Measurements from ENCODE around the gene SYTL1.
"Not testable (repeated sequence)": the region's sequence is repeated elsewhere in the genome, so short reads cannot be mapped to it uniquely, and the experiment has no call there.

Gene SYTL1

GRCh38 chr1:27365372-27366112 is 23.7 kb downstream of the SYTL1 start:
- DNase-seq: peak; percentile 67

- DNase-seq: peak; percentile 42
These were observed 24.2 kb downstream of the SYTL1 start for GRCh38 chr1:27366113-27366410.

GRCh38 chr1:27366411-27367159 is 24.8 kb downstream of the SYTL1 start, which contains the start of gene MAP3K6:
MAP3K6 (minus strand) TSS chr1:27366961; CDS start chr1:27366597, 364 bp downstream.
- DNase-seq: no peak

GRCh38 chr1:27367160-27367650 is 25.4 kb downstream of the SYTL1 start:
- DNase-seq: no peak

GRCh38 chr1:27368869-27369582 is 27.2 kb downstream of the SYTL1 start:
- DNase-seq: no peak

GRCh38 chr1:27372022-27372807 is 30.4 kb downstream of the SYTL1 start:
- no peak for DNase-seq

GRCh38 chr1:27372808-27373690 is 31.2 kb downstream of the SYTL1 start:
- no peak for DNase-seq

GRCh38 chr1:27374362-27375086 is 32.7 kb downstream of the SYTL1 start, which contains the start of gene FCN3:
FCN3 (minus strand) TSS chr1:27374824; CDS start chr1:27374818, 6 bp downstream.
- DNase-seq: no peak

- no peak for DNase-seq
These were observed 36.1 kb downstream of the SYTL1 start for GRCh38 chr1:27377760-27378495.

- no peak for DNase-seq
These were observed 37.8 kb downstream of the SYTL1 start for GRCh38 chr1:27379564-27380122.

GRCh38 chr1:27380224-27380623 is 38.4 kb downstream of the SYTL1 start:
- DNase-seq: no peak

GRCh38 chr1:27380766-27381733 is 39.2 kb downstream of the SYTL1 start:
- DNase-seq: no peak

GRCh38 chr1:27381969-27382762 is 40.3 kb downstream of the SYTL1 start:
- DNase-seq: no peak

GRCh38 chr1:27383039-27383605 is 41.3 kb downstream of the SYTL1 start, which contains the start of gene CD164L2:
CD164L2 (minus strand) TSS chr1:27383333; CDS start chr1:27383239, 94 bp downstream.
- DNase-seq: no peak

- DNase-seq: no peak
These were observed 41.8 kb downstream of the SYTL1 start for GRCh38 chr1:27383661-27384060.

GRCh38 chr1:27384797-27385196 is 43.0 kb downstream of the SYTL1 start:
- not testable (repeated sequence) for DNase-seq

GRCh38 chr1:27388337-27389005 is 46.6 kb downstream of the SYTL1 start:
- peak; percentile 41 for DNase-seq
